HG02981 (cell line): Measurements from ENCODE around the gene NDE1.
"Not testable (repeated sequence)": the region's sequence is repeated elsewhere in the genome, so short reads cannot be mapped to it uniquely, and the experiment has no call there.

Experiments used
- ATAC-seq: cut with Tn5 transposase; IDR thresholded peaks from one replicate; pipeline ENCODE4 v1.9.1; 2021; ENCODE audit warnings: mild to moderate bottlenecking, moderate library complexity; ENCODE audit not compliant: unreplicated experiment

Gene NDE1, protein sequence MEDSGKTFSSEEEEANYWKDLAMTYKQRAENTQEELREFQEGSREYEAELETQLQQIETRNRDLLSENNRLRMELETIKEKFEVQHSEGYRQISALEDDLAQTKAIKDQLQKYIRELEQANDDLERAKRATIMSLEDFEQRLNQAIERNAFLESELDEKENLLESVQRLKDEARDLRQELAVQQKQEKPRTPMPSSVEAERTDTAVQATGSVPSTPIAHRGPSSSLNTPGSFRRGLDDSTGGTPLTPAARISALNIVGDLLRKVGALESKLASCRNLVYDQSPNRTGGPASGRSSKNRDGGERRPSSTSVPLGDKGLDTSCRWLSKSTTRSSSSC

DNA sequence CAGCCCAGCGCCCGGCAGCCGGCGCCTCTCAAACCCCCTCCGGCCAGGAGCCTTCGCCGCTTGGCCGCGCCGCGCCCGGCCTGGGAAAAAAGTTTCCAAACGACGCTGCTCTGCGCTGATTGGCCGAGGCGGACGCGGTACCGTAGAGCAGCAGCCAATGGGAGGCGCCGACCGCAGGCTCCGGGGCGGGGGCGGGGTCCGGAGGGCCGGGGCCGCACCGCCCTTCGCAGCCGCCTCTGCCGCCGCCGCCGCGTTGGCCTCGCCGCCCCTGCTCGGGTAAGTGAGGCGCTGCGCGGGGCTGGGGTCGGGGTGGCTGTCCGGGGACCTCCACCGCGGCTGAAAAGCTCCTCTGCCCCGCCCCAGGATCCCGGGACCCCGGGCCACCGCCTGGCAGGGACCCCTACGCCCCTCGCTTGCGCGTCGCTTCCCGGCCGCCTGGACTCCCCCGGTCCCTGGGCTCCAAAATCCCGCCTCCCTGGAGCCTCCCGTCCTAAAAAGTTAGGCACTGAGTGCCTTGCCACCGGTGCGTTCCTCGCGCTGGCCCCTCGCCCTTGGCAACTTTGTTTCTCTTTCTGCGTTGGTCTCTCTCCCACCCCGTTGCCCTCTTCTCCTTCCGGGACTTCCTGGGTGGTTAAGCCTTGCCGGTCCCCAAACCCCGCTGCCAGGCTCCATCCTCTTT lies at the start of gene NDE1:
Gene NDE1 (plus strand): TSS at position 227 of the 679 bp plus-strand sequence. CDS start 14,534 bp downstream, outside the sequence.
- ATAC-seq, result peak; percentile 84

DNA sequence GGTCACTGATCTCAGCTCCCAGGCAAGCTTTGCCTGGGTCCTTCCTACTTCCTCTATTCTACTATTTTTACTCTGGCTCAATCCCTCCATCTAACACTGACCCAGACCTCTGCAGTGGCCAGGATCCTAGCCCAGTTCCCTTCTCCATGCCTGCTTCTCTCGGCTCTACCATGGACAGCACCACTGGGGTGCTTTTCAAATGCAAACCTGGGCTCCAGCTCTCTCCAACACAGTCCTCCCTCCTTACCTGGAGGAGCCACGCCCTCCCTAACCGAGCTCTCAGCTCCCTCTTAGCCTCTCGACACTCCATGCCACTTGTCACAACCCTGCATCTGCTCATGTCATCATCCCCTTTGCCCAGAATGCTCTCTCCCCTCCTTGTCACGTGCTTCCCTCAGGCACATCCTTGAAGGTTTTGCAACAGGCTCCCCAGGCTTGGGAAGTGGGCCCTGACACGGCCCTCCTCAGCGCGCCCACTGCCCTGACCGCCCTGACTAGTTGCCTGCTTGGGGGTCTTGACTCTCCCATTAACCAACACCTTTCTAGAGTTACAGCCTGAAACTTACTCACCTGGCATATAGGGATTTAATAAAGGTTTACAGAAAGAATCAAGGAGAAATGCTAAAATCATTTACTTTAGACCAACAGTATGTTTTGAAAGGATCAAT lies 48.7 kb upstream of the NDE1 start:
- no peak for ATAC-seq

GRCh38 chr16:15602285-15603044 lies 47.6 kb upstream of the NDE1 start:
- ATAC-seq, result no peak

- no peak for ATAC-seq
Observed at GRCh38 chr16:15604460-15605440, 45.3 kb upstream of the NDE1 start.

- ATAC-seq, result no peak
Observed at GRCh38 chr16:15605839-15606517, 44.1 kb upstream of the NDE1 start.

DNA sequence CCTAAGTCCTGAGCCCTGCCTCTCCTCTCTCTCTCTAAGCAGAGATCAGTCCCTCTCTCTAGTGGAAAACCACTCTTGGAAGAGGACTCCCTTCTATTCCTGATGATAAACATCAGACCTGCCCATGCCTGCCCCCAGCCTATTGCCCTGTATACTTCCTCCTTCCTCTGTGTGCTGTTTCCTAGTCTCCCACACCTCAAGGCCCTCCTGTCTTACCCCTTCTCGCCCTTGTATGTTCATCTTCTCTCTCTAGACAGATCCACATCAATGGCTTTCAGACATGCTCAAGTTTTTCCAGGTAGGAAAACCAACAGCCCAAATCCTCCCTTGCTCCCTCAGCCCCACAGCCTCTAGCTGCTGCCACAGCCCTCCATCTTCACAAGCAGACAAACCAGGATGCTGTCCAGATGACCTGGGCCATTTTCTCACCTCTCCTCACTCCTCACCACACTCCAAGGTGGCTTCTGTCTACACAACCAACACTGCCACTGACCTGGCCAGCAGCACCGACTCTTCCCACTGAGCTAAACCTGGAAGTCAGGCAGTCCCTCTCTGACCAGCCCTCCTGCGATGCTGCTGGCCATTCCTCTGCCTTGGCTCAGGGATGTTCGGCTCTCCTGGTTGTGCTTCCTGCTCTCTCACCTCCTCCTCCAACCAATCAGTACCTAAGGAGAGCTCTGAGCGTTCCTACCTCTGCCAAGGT lies 43.4 kb upstream of the NDE1 start:
- no peak for ATAC-seq

DNA sequence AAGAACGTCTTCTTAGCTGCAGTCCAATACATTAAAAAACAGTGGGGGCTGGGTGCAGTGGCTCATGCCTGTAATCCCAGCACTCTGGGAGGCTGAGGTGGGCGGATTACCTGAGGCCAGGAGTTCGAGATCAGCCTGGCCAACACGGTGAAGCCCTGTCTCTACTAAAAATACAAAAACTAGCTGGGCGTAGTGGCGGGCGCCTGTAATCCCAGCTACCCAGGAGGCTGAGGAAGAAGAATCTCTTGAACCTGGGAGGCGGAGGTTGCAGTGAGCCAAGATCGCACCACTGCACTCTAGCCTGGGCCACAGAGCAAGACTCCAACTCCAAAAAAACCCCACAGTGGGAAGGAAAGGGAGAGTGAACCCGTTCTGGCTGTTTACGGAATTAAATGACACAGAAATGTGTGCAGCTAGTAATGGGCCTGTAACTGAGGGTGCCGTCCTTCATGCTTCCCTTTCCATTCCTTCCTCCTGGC lies 42.8 kb upstream of the NDE1 start:
- ATAC-seq, result not testable (repeated sequence)

GRCh38 chr16:15607700-15608396 lies 42.2 kb upstream of the NDE1 start:
- ATAC-seq, result no peak

GRCh38 chr16:15608398-15609285 lies 41.4 kb upstream of the NDE1 start:
- no peak for ATAC-seq

- no peak for ATAC-seq
Observed at GRCh38 chr16:15609286-15609649, 40.8 kb upstream of the NDE1 start.

GRCh38 chr16:15610369-15610871 lies 39.6 kb upstream of the NDE1 start:
- no peak for ATAC-seq

- no peak for ATAC-seq
Observed at GRCh38 chr16:15611610-15612009, 38.4 kb upstream of the NDE1 start.

DNA sequence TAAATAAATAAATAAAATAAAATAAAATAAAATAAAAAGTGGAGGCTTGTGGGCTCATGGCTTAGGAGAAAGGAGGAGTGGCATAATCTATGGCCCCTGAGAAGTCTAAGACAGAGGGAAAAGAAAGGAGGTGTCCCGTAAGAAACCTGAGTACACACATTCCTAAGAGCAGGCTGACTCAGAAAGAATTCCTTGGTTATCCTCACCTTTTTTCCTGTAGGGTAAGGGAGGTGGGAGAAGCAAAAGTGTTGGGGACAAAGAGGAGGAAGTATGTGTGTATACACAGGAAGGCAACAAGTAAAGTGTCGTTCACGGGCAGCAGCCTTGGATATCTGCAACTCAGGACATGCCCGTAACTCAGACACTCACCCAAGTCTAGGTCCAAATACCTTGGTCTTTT lies 36.4 kb upstream of the NDE1 start:
- no peak for ATAC-seq

GRCh38 chr16:15616012-15616411 lies 34.0 kb upstream of the NDE1 start:
- no peak for ATAC-seq

GRCh38 chr16:15616475-15617165 lies 33.4 kb upstream of the NDE1 start:
- ATAC-seq, result no peak

GRCh38 chr16:15617901-15618300 lies 32.1 kb upstream of the NDE1 start:
- ATAC-seq, result no peak
